H1 (cell line): ENCODE measurements around the gene RPS19. TPM values are rescaled to one million over a fixed set of nuclear protein-coding genes. Genes with fewer than 3 reads are reported as not detected.

Source experiments
- CTCF ChIA-PET: fragments of 300-600 bp; sonication (Branson Sonifier 250); formaldehyde crosslinking; loops from one replicate; lab custom pipeline; 2021; ENCODE audit not compliant: partially characterized antibody; lab: Charles Lee
- POLR2A ChIA-PET: fragments of 300-600 bp; sonication (Branson Sonifier 250); formaldehyde crosslinking; loops from one replicate; lab custom pipeline; 2021; ENCODE audit warnings: inconsistent platforms; ENCODE audit not compliant: partially characterized antibody; lab: Charles Lee
- DNase-seq, 2 experiments: peaks; one replicate each; pipeline versions ENCODE4 v3.0.0 to v3.0.0-alpha.2; 2010 to 2022; ENCODE audit warnings: low spot score in 2 of 2, low read depth in 1 of 2, mixed read lengths in 1 of 2
- FAIRE-seq: peaks from 2 replicates; lab custom pipeline; 2011; peaks lifted over from hg19 to GRCh38; lab: Jason Lieb, UNC
- H2AFZ ChIP-seq: 2 replicates; pipeline ENCODE4 v1.8.1; 2012; ENCODE audit warnings: low read length, inconsistent platforms
- H2AK5ac ChIP-seq: 2 replicates; pipeline ENCODE4 v1.6.1; 2013; ENCODE audit warnings: low read depth, low read length
- H2BK120ac ChIP-seq: replicated peaks from 2 replicates; pipeline ENCODE3; 2013; ENCODE audit warnings: low read depth, low read length, inconsistent platforms
- H2BK12ac ChIP-seq: 2 replicates; pipeline ENCODE4 v1.6.1; 2013; ENCODE audit warnings: low read depth, low read length
- H2BK15ac ChIP-seq: 2 replicates; pipeline ENCODE4 v1.6.1; 2013; ENCODE audit warnings: low read length
- H2BK20ac ChIP-seq: 2 replicates; pipeline ENCODE4 v1.6.1; 2013; ENCODE audit warnings: low read length
- H2BK5ac ChIP-seq: 2 replicates; pipeline ENCODE4 v1.6.1; 2013; ENCODE audit warnings: low read depth, low read length
- H3K14ac ChIP-seq: 2 replicates; pipeline ENCODE4 v1.6.1; 2013; ENCODE audit warnings: inconsistent platforms; ENCODE audit not compliant: insufficient read length
- H3K18ac ChIP-seq: 2 replicates; pipeline ENCODE4 v1.6.1; 2013; ENCODE audit warnings: low read length; ENCODE audit errors: extremely low read depth
- H3K23ac ChIP-seq: 2 replicates; pipeline ENCODE4 v1.6.1; 2013; ENCODE audit warnings: inconsistent platforms; ENCODE audit not compliant: insufficient read length
- H3K23me2 ChIP-seq: 2 replicates; pipeline ENCODE4 v1.6.1; 2013; ENCODE audit warnings: low read depth, low read length
- H3K27ac ChIP-seq: 2 replicates; pipeline ENCODE4 v1.6.1; 2011; ENCODE audit warnings: low read depth, low read length, inconsistent platforms
- H3K27me3 ChIP-seq, 4 experiments: replicated peaks in 1 of 4; 1 replicate in 1 of 4; 2 replicates in 3 of 4; pipeline versions ENCODE4 v1.6.1 to v1.8.1; 2011 to 2013; ENCODE audit warnings: low read length in 3 of 4, mild to moderate bottlenecking in 3 of 4, inconsistent platforms in 2 of 4, mixed read lengths in 2 of 4, moderate library complexity in 1 of 4; ENCODE audit not compliant: control insufficient read depth in 3 of 4, insufficient read depth in 3 of 4; ENCODE audit errors: extremely low read depth in 1 of 4
- H3K36me3 ChIP-seq, 4 experiments: 2 replicates each; pipeline versions ENCODE4 v1.6.1 to v1.8.1; 2011 to 2013; ENCODE audit warnings: mild to moderate bottlenecking in 4 of 4, low read length in 3 of 4, moderate library complexity in 2 of 4, control low read depth in 1 of 4, inconsistent platforms in 1 of 4; ENCODE audit not compliant: insufficient read depth in 4 of 4, control insufficient read depth in 2 of 4
- H3K4ac ChIP-seq: replicated peaks from 2 replicates; pipeline ENCODE3; 2013; ENCODE audit warnings: low read length, low read depth, mixed read lengths, inconsistent platforms; ENCODE audit not compliant: insufficient read length
- H3K4me1 ChIP-seq, 4 experiments: replicated peaks in 1 of 4; 1 replicate in 1 of 4; 2 replicates in 3 of 4; pipeline versions ENCODE4 v1.6.1 to v1.8.1; 2011 to 2013; ENCODE audit warnings: low read length in 3 of 4, inconsistent platforms in 2 of 4, mixed read lengths in 1 of 4; ENCODE audit not compliant: insufficient read depth in 4 of 4, control insufficient read depth in 3 of 4
- H3K4me2 ChIP-seq, 2 experiments: 2 replicates each; pipeline versions ENCODE4 v1.6.1 to v1.8.1; 2011 to 2013; ENCODE audit warnings: low read depth in 2 of 2, low read length in 2 of 2, control low read depth in 1 of 2, inconsistent platforms in 1 of 2, mild to moderate bottlenecking in 1 of 2; ENCODE audit not compliant: insufficient read depth in 1 of 2
- H3K4me3 ChIP-seq, 4 experiments: fragments of 200-600, 300-600 bp in 1 of 4; sonication (generic), shearing (Covaris generic), sonication (Bioruptor Twin) in 1 of 4; 2 replicates each; pipeline versions ENCODE4 v1.5.1 to v1.8.1; 2011 to 2016; ENCODE audit warnings: low read length in 4 of 4, low read depth in 3 of 4, control low read depth in 2 of 4, inconsistent platforms in 2 of 4, mild to moderate bottlenecking in 2 of 4, mixed read lengths in 1 of 4, moderate library complexity in 1 of 4; ENCODE audit not compliant: insufficient read depth in 2 of 4; ENCODE audit errors: extremely low read depth in 1 of 4
- H3K56ac ChIP-seq: replicated peaks from 2 replicates; pipeline ENCODE3; 2013; ENCODE audit warnings: low read depth, mild to moderate bottlenecking, mixed read lengths, low read length, inconsistent platforms; ENCODE audit not compliant: insufficient read length
- H3K79me1 ChIP-seq: 2 replicates; pipeline ENCODE4 v1.6.1; 2013; ENCODE audit warnings: low read depth, low read length, control low read depth
- H3K79me2 ChIP-seq, 2 experiments: 2 replicates each; pipeline versions ENCODE4 v1.6.1 to v1.8.1; 2012 to 2013; ENCODE audit warnings: low read length in 2 of 2, mild to moderate bottlenecking in 2 of 2, inconsistent platforms in 1 of 2; ENCODE audit not compliant: insufficient read depth in 2 of 2, control insufficient read depth in 1 of 2
- H3K9ac ChIP-seq, 4 experiments: replicated peaks in 1 of 4; 1 replicate in 1 of 4; 2 replicates in 3 of 4; pipeline versions ENCODE4 v1.6.1 to v1.8.1; 2011 to 2013; ENCODE audit warnings: low read depth in 3 of 4, low read length in 3 of 4, control low read depth in 2 of 4, mild to moderate bottlenecking in 2 of 4, moderate library complexity in 2 of 4, inconsistent platforms in 1 of 4; ENCODE audit errors: extremely low read depth in 1 of 4
- H3K9me3 ChIP-seq, 2 experiments: 2 replicates each; pipeline versions ENCODE4 v1.6.1 to v1.8.1; 2012 to 2013; ENCODE audit warnings: mild to moderate bottlenecking in 2 of 2, moderate library complexity in 2 of 2, control low read depth in 1 of 2, inconsistent platforms in 1 of 2, low read depth in 1 of 2, low read length in 1 of 2, mixed read lengths in 1 of 2; ENCODE audit not compliant: insufficient read depth in 2 of 2
- H4K20me1 ChIP-seq, 2 experiments: replicated peaks in 1 of 2; 2 replicates each; pipeline versions ENCODE3 to v1.8.1; 2011 to 2013; ENCODE audit warnings: inconsistent platforms in 2 of 2, low read length in 2 of 2, mild to moderate bottlenecking in 1 of 2; ENCODE audit not compliant: insufficient read depth in 2 of 2, control insufficient read depth in 1 of 2
- H4K5ac ChIP-seq: 2 replicates; pipeline ENCODE4 v1.6.1; 2013; ENCODE audit warnings: low read length, low read depth, mixed read lengths, inconsistent platforms; ENCODE audit not compliant: insufficient read length
- H4K8ac ChIP-seq: 2 replicates; pipeline ENCODE4 v1.8.0; 2013; ENCODE audit warnings: mild to moderate bottlenecking, moderate library complexity, low read length, inconsistent platforms; ENCODE audit not compliant: insufficient read depth; ENCODE audit errors: extremely low read depth
- H4K91ac ChIP-seq: replicated peaks from 2 replicates; pipeline ENCODE3; 2013; ENCODE audit warnings: low read length, mixed read lengths, inconsistent platforms; ENCODE audit not compliant: insufficient read length
- GTF2F1 ChIP-seq: IDR thresholded peaks from 2 replicates; pipeline ENCODE4 v1.6.1; 2012; ENCODE audit warnings: low read depth, low read length, improper control_type of control experiment, borderline replicate concordance
- JUN ChIP-seq: IDR thresholded peaks from 2 replicates; pipeline ENCODE4 v1.6.1; 2011; ENCODE audit warnings: low read depth, mild to moderate bottlenecking, improper control_type of control experiment, low read length
- MAX ChIP-seq: IDR thresholded peaks from 2 replicates; pipeline ENCODE4 v1.6.1; 2012; ENCODE audit warnings: inconsistent platforms
- NANOG ChIP-seq: IDR thresholded peaks from 2 replicates; pipeline ENCODE4 v1.6.1; 2011; ENCODE audit warnings: low read length, low read depth, mild to moderate bottlenecking, inconsistent platforms; ENCODE audit not compliant: insufficient read depth, poor library complexity, severe bottlenecking
- PHF8 ChIP-seq: fragments of 200-600 bp; sonication (generic); conservative IDR thresholded peaks from 2 replicates; pipeline ENCODE4 v1.7.1; 2012; ENCODE audit warnings: low read depth, mild to moderate bottlenecking, inconsistent platforms, low read length, moderate library complexity
- POLR2AphosphoS5 ChIP-seq: IDR thresholded peaks from 2 replicates; pipeline ENCODE4 v1.6.1; 2011; ENCODE audit warnings: low read depth, low read length
- POU5F1 ChIP-seq: IDR thresholded peaks from 2 replicates; pipeline ENCODE4 v1.6.1; 2011; ENCODE audit warnings: low read depth, mild to moderate bottlenecking, low read length, moderate library complexity
- SRF ChIP-seq: IDR thresholded peaks from 2 replicates; pipeline ENCODE4 v1.6.1; 2011; ENCODE audit warnings: mild to moderate bottlenecking, low read depth, low read length, moderate library complexity
- TAF1 ChIP-seq: IDR thresholded peaks from 2 replicates; pipeline ENCODE4 v1.6.1; 2011; ENCODE audit warnings: mild to moderate bottlenecking, low read depth, low read length
- YY1 ChIP-seq: IDR thresholded peaks from 2 replicates; pipeline ENCODE4 v1.6.1; 2011; ENCODE audit warnings: low read depth, mild to moderate bottlenecking, low read length
- WGBS, 2 experiments: shearing (Covaris generic) in 1 of 2; methylation state at CpG; one replicate each; pipeline versions ENCODE4 v1.1.6 to v1.1.7; 2013 to 2015; ENCODE audit warnings: low lambda C conversion rate in 2 of 2, mixed read lengths in 2 of 2, inconsistent platforms in 1 of 2, low coverage in 1 of 2, missing lambda C conversion rate in 1 of 2; ENCODE audit not compliant: insufficient replicate concordance in 2 of 2, insufficient coverage in 1 of 2, insufficient read length in 1 of 2; ENCODE audit errors: extremely low coverage in 1 of 2, missing lambda C conversion rate in 1 of 2; 5-methylcytosine and 5-hydroxymethylcytosine counted together
- polyA plus RNA-seq, 7 experiments: library from polyadenylated mRNA; depleted of rRNA in 3 of 7; stranded (reverse) in 5 of 7; unstranded in 2 of 7; fragments of >200 nt in 5 of 7; fragments of 200-250 nt in 2 of 7; gene quantifications; 1 replicate in 5 of 7; 2 replicates in 1 of 7; 4 replicates in 1 of 7; pipeline versions ENCODE4 v1.2.1 to v1.2.3, GENCODE V29; 2011 to 2013; ENCODE audit warnings: missing spikeins in 2 of 7, mixed read lengths in 2 of 7
- total RNA-seq: library from RNA; stranded (reverse); fragmentation: NEBNext Ultra II Directional; extraction: Animal tissue kit (Norgen Biotek cat#: 25700); gene quantifications from 2 replicates; pipeline ENCODE4 v1.2.1, GENCODE V29; 2021

The RPS19 gene
- total and polyA plus RNA-seq, 2 of the 8 experiments (the other 6 are each of a cell fraction or from before 2014, with no cell fraction given) = 2,817 to 5,751 TPM

- peak within 1 kb of the TSS; percentile 79; the same call in 1 of the 2 replicates for H2AFZ ChIP-seq
- TF ChIP-seq YY1 = no peak
- no peak for TF ChIP-seq MAX
- TF ChIP-seq SRF = no peak
- no peak for TF ChIP-seq GTF2F1
- no peak for TF ChIP-seq JUN
- 0 out of 2 replicates have a peak, but pooled peaks have one; percentile 31 for TF ChIP-seq TAF1
- TF ChIP-seq PHF8 = 0 out of 2 replicates have a peak, but pooled peaks have one; percentile 4
- no peak for TF ChIP-seq POU5F1
- no peak for TF ChIP-seq POLR2AphosphoS5
- no peak for TF ChIP-seq NANOG
Observed at GRCh38 chr19:41882568-41883462, 22.8 kb downstream of the RPS19 start, which contains the start of gene ARHGEF1. ARHGEF1 (plus strand) TSS chr19:41883184; CDS start chr19:41888083, 4,899 bp downstream.

More at GRCh38 chr19:41882568-41883462, 22.8 kb downstream of the RPS19 start, which contains the start of gene ARHGEF1:
- H4K20me1 ChIP-seq = peaks cover 3% of the 10 kb centered on the region in 2 experiments
- peak within 1 kb of the TSS; percentile 52 for H4K91ac ChIP-seq
- H3K14ac ChIP-seq = no peak within 1 kb of the TSS
- H2BK120ac ChIP-seq = no peak within 1 kb of the TSS
- H3K4me2 ChIP-seq = peak within 1 kb of the TSS; percentile 89
- FAIRE-seq (no peak), DNase-seq (peak in 1 of 2 experiments; percentile 66)
- peak within 1 kb of the TSS; percentile 66 for H4K8ac ChIP-seq
- 0 out of 2 replicates have a peak within 1 kb of the TSS, but pooled peaks have one; percentile 10 for H2BK15ac ChIP-seq
- peak within 1 kb of the TSS; percentile 70 to 97 (median 84) for H3K4me3 ChIP-seq
- no peak within 1 kb of the TSS for H3K23ac ChIP-seq
- H3K9ac ChIP-seq = peak within 1 kb of the TSS; percentile 5 to 50 (median 31); a peak in 4 of 7 replicates
- H3K4me1 ChIP-seq = peaks cover 3 to 16% (median 9%) of the 10 kb centered on the region in 4 experiments
- H3K56ac ChIP-seq = peak within 1 kb of the TSS; percentile 26
- 4% methylated on average over 27 of the region's 80 CpGs; no CpG with 5 or more reads in 1 of the 2 experiments for WGBS, 2 experiments
- H3K79me2 ChIP-seq = peaks cover 0 to 3% of the 10 kb centered on the region in 2 experiments; a peak in 1 of 4 replicates
- H4K5ac ChIP-seq = peak within 1 kb of the TSS; percentile 10
- ChIA-PET POLR2A (interaction anchor here (0.5 to 13.9 kb wide), 9 partner anchors 13 to 1192 kb away, joined by 3 to 298 read pairs (median 7); partner anchors contain the start of genes B3GNT8 and RPS19), CTCF (interaction anchor here (0.9 to 4.3 kb wide), 5 partner anchors 9 to 75 kb away, joined by 3 to 26 read pairs (median 3); partner anchors contain the start of gene RABAC1)
- H3K79me1 ChIP-seq = peaks cover 2% of the 10 kb centered on the region; the same call in 1 of the 2 replicates
- no peak within 1 kb of the TSS for H3K4ac ChIP-seq
- no peaks in the 10 kb centered on the region for H3K36me3 ChIP-seq
- peaks cover 16% of the 10 kb centered on the region; the same call in 1 of the 2 replicates for H3K23me2 ChIP-seq
- no peak within 1 kb of the TSS for H3K27ac ChIP-seq
- peaks cover 1 to 19% (median 17%) of the 10 kb centered on the region in 4 experiments; a peak in 6 of 7 replicates for H3K27me3 ChIP-seq
- H2BK20ac ChIP-seq = no peak within 1 kb of the TSS
- H2BK5ac ChIP-seq = no peak within 1 kb of the TSS; the same call in 1 of the 2 replicates
- H3K9me3 ChIP-seq = no peaks in the 10 kb centered on the region
- peak within 1 kb of the TSS; percentile 87; the same call in 1 of the 2 replicates for H2BK12ac ChIP-seq
- H2AK5ac ChIP-seq = peak within 1 kb of the TSS; percentile 90; the same call in 1 of the 2 replicates
- peak within 1 kb of the TSS; percentile 32 for H3K18ac ChIP-seq
